HepG2 (cell line): ENCODE measurements around the gene ISG20.

ENCODE experiments used
- BCL6 ChIP-seq: IDR thresholded peaks from 2 replicates; pipeline ENCODE4 v1.6.1; 2016; ENCODE audit warnings: missing genetic modification reagents, missing compliant biosample characterization
- CHD4 ChIP-seq: fragments of 200-600 bp; sonication (generic); IDR thresholded peaks from 2 replicates; pipeline ENCODE4 v1.7.0; 2017; ENCODE audit warnings: mild to moderate bottlenecking, low read length, borderline replicate concordance
- IKZF1 ChIP-seq: fragments of 450-650 bp; IDR thresholded peaks from 2 replicates; pipeline ENCODE4 v1.7.1; 2016
- KMT2B ChIP-seq: IDR thresholded peaks from 2 replicates; pipeline ENCODE4 v1.6.1; 2016; ENCODE audit warnings: missing genetic modification reagents, missing compliant biosample characterization
- MAFK ChIP-seq, 2 experiments: IDR thresholded peaks in 1 of 2; conservative IDR thresholded peaks in 1 of 2; 2 replicates each; pipeline ENCODE4 v1.6.1; 2011; ENCODE audit warnings: improper control_type of control experiment in 2 of 2, low read length in 2 of 2
- NFRKB ChIP-seq: fragments of 450-650 bp; IDR thresholded peaks from 2 replicates; pipeline ENCODE4 v1.6.1; 2017
- ZFP1 ChIP-seq: IDR thresholded peaks from 2 replicates; pipeline ENCODE4 v1.6.1; 2016
- ZSCAN25 ChIP-seq: sonication (generic); formaldehyde crosslinking; IDR thresholded peaks from 2 replicates; pipeline ENCODE4 v1.8.0; 2022; ENCODE audit warnings: mild to moderate bottlenecking, missing genetic modification reagents
- TF ChIP-seq, protein P1 (sequence below): sonication (generic); formaldehyde crosslinking; IDR thresholded peaks from 2 replicates; pipeline ENCODE4 v1.5.0; 2020; ENCODE audit warnings: mild to moderate bottlenecking, missing genetic modification reagents, moderate library complexity
- TF ChIP-seq, protein P2 (sequence below): sonication (generic); formaldehyde crosslinking; IDR thresholded peaks from 2 replicates; pipeline ENCODE4 v1.5.0; 2020; ENCODE audit warnings: missing genetic modification reagents

DNA sequence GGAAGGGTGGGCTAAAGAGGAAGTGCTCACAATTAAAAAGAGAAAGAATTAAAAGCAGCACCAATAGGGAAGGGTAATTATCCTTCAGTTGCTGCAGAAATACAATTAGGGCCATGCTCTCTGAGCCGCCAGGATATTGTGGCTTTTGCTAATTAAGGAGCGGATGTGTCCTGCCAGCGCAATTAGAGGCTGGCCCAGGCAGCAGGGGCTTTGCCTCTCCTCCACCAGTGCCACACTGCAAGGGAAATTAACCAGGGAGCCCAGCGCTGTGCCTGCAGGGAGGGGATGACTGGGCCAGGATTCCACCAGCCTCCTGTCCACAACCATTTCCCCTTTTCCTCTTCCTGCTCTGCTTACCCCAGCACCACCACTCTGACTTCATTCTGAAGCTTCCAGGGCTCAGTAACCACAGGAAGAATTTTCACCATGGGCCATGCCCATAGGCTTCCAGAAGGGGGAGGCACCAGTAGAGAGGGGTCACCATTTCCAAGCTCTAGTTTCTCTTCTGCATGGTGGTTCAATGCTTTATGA lies 28.1 kb upstream of the ISG20 start:
- TF ChIP-seq IKZF1 = no peak
- no peak for TF ChIP-seq MAFK (conservative IDR thresholded peaks at IDR 0.05 in 1 of 2, IDR thresholded peaks at IDR 0.05 in 1 of 2; ENCODE audit: low read length in 2 of 2)
- TF ChIP-seq, protein P1, sequence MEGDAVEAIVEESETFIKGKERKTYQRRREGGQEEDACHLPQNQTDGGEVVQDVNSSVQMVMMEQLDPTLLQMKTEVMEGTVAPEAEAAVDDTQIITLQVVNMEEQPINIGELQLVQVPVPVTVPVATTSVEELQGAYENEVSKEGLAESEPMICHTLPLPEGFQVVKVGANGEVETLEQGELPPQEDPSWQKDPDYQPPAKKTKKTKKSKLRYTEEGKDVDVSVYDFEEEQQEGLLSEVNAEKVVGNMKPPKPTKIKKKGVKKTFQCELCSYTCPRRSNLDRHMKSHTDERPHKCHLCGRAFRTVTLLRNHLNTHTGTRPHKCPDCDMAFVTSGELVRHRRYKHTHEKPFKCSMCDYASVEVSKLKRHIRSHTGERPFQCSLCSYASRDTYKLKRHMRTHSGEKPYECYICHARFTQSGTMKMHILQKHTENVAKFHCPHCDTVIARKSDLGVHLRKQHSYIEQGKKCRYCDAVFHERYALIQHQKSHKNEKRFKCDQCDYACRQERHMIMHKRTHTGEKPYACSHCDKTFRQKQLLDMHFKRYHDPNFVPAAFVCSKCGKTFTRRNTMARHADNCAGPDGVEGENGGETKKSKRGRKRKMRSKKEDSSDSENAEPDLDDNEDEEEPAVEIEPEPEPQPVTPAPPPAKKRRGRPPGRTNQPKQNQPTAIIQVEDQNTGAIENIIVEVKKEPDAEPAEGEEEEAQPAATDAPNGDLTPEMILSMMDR (CRISPR knock-in tag) = no peak
- TF ChIP-seq, protein P2, sequence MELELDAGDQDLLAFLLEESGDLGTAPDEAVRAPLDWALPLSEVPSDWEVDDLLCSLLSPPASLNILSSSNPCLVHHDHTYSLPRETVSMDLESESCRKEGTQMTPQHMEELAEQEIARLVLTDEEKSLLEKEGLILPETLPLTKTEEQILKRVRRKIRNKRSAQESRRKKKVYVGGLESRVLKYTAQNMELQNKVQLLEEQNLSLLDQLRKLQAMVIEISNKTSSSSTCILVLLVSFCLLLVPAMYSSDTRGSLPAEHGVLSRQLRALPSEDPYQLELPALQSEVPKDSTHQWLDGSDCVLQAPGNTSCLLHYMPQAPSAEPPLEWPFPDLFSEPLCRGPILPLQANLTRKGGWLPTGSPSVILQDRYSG (CRISPR knock-in tag) = no peak
- TF ChIP-seq KMT2B = no peak
- no peak for TF ChIP-seq BCL6 (CRISPR knock-in tag)
- no peak for TF ChIP-seq ZFP1 (CRISPR knock-in tag)
- no peak for TF ChIP-seq CHD4
- TF ChIP-seq ZSCAN25 (CRISPR knock-in tag) = no peak
- TF ChIP-seq NFRKB = no peak
